Tibial nerve (tissue), 4 donors: Measurements from ENCODE around the gene A4GNT.

Experiments
- EP300 ChIP-seq, 2 donors: sonication (generic); formaldehyde crosslinking; IDR thresholded peaks; one replicate each; pipeline ENCODE4 v1.6.1; 2017; ENCODE audit warnings: antibody characterized with exemption in 2 of 2, mild to moderate bottlenecking in 1 of 2
- POLR2A ChIP-seq, 2 donors: fragments of 450-650 bp; IDR thresholded peaks; one replicate each; pipeline ENCODE4 v1.6.1; 2017; ENCODE audit warnings: antibody characterized with exemption in 2 of 2, mild to moderate bottlenecking in 2 of 2, moderate library complexity in 2 of 2
- TF ChIP-seq, protein P1 (sequence below), 5 experiments: fragments of 200-600 bp in 3 of 5; fragments of 450-650 bp in 2 of 5; sonication (generic) in 3 of 5; IDR thresholded peaks; one replicate each; pipeline ENCODE4 v1.5.1; 2016 to 2019; ENCODE audit warnings: antibody characterized with exemption in 5 of 5, mild to moderate bottlenecking in 3 of 5, moderate library complexity in 2 of 5

- TF ChIP-seq, protein P1, sequence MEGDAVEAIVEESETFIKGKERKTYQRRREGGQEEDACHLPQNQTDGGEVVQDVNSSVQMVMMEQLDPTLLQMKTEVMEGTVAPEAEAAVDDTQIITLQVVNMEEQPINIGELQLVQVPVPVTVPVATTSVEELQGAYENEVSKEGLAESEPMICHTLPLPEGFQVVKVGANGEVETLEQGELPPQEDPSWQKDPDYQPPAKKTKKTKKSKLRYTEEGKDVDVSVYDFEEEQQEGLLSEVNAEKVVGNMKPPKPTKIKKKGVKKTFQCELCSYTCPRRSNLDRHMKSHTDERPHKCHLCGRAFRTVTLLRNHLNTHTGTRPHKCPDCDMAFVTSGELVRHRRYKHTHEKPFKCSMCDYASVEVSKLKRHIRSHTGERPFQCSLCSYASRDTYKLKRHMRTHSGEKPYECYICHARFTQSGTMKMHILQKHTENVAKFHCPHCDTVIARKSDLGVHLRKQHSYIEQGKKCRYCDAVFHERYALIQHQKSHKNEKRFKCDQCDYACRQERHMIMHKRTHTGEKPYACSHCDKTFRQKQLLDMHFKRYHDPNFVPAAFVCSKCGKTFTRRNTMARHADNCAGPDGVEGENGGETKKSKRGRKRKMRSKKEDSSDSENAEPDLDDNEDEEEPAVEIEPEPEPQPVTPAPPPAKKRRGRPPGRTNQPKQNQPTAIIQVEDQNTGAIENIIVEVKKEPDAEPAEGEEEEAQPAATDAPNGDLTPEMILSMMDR (IDR thresholded peaks at IDR 0.05), result no peak
- TF ChIP-seq POLR2A (IDR thresholded peaks at IDR 0.05) (no peak), EP300 (IDR thresholded peaks at IDR 0.05) (no peak)
Measured at GRCh38 chr3:138135146-138135832, 3.1 kb upstream of the A4GNT start.
